Common myeloid progenitor, CD34-positive (primary cell): ENCODE results near the gene SLC17A5.
"Not testable (repeated sequence)": the region's sequence is repeated elsewhere in the genome, so short reads cannot be mapped to it uniquely, and the experiment has no call there.

Experiments used
- CTCF ChIA-PET: fragments of 350-600 bp; sonication (Branson Sonifier 250); formaldehyde crosslinking; loops from one replicate; lab custom pipeline; 2021; ENCODE audit warnings: antibody characterized with exemption; lab: Charles Lee
- POLR2A ChIA-PET: fragments of 350-600 bp; sonication (Branson Sonifier 250); formaldehyde crosslinking; loops from one replicate; lab custom pipeline; 2021; ENCODE audit warnings: antibody characterized with exemption; lab: Charles Lee
- DNase-seq, 3 donors: peaks; one replicate each; pipeline versions ENCODE4 v3.0.0 to v3.0.0-alpha.2; 2013
- H3K27ac ChIP-seq, 2 experiments: 1 replicate in 1 of 2; 2 replicates in 1 of 2; pipeline ENCODE4 v1.7.0; 2013; ENCODE audit warnings: inconsistent platforms in 2 of 2, low read length in 2 of 2, mild to moderate bottlenecking in 2 of 2, low read depth in 1 of 2, moderate library complexity in 1 of 2; ENCODE audit not compliant: severe bottlenecking in 2 of 2, insufficient read depth in 1 of 2, poor library complexity in 1 of 2
- H3K27me3 ChIP-seq, 5 experiments: replicated peaks in 2 of 5; 1 replicate in 3 of 5; 2 replicates in 2 of 5; pipeline versions ENCODE4 v1.6.1 to v1.7.0; 2013; ENCODE audit warnings: low read length in 4 of 5, mild to moderate bottlenecking in 2 of 5, moderate library complexity in 2 of 5, inconsistent platforms in 1 of 5; ENCODE audit not compliant: insufficient read depth in 5 of 5, control insufficient read depth in 4 of 5
- H3K36me3 ChIP-seq, 4 experiments: 1 replicate in 2 of 4; 2 replicates in 2 of 4; pipeline versions ENCODE4 v1.6.1 to v1.7.0; 2013; ENCODE audit warnings: low read length in 3 of 4, control low read depth in 1 of 4, mild to moderate bottlenecking in 1 of 4; ENCODE audit not compliant: control insufficient read depth in 4 of 4, insufficient read depth in 4 of 4
- H3K4me1 ChIP-seq, 4 experiments: 1 replicate in 3 of 4; 2 replicates in 1 of 4; pipeline versions ENCODE4 v1.6.1 to v1.7.1; 2013; ENCODE audit warnings: low read length in 3 of 4, mild to moderate bottlenecking in 3 of 4, control low read depth in 1 of 4, inconsistent platforms in 1 of 4, moderate library complexity in 1 of 4; ENCODE audit not compliant: control insufficient read depth in 4 of 4, insufficient read depth in 4 of 4; ENCODE audit errors: control extremely low read depth in 1 of 4
- H3K4me3 ChIP-seq, 7 experiments: 1 replicate in 4 of 7; 2 replicates in 3 of 7; pipeline versions ENCODE4 v1.5.1 to v1.7.0; 2013; ENCODE audit warnings: mild to moderate bottlenecking in 7 of 7, low read length in 6 of 7, moderate library complexity in 6 of 7, inconsistent platforms in 2 of 7, low read depth in 2 of 7, control low read depth in 1 of 7; ENCODE audit not compliant: insufficient read depth in 4 of 7, control insufficient read depth in 1 of 7; ENCODE audit errors: extremely low read depth in 1 of 7
- H3K9me3 ChIP-seq, 5 experiments: 1 replicate in 4 of 5; 2 replicates in 1 of 5; pipeline versions ENCODE4 v1.6.1 to v1.7.1; 2013; ENCODE audit warnings: low read length in 4 of 5, mild to moderate bottlenecking in 2 of 5, inconsistent platforms in 1 of 5, low read depth in 1 of 5, moderate library complexity in 1 of 5; ENCODE audit not compliant: control insufficient read depth in 4 of 5, insufficient read depth in 2 of 5; ENCODE audit errors: control extremely low read depth in 1 of 5
- WGBS: methylation state at CpG from one replicate; pipeline ENCODE4 v1.1.5; 2013; ENCODE audit not compliant: insufficient coverage; 5-methylcytosine and 5-hydroxymethylcytosine counted together

SLC17A5 gene

GRCh38 chr6:73556836-73557235 is 97.0 kb downstream of the SLC17A5 start:
- H3K36me3 ChIP-seq: no peaks in the 10 kb centered on the region
- whole genome bisulfite sequencing: 100% methylated on average over 1 of the region's 1 CpG
- H3K27me3 ChIP-seq: no peaks in the 10 kb centered on the region
- no peak for DNase-seq
- POLR2A ChIA-PET: no interaction called here
- H3K9me3 ChIP-seq: no peaks in the 10 kb centered on the region
- H3K27ac ChIP-seq: no peak overlapping the region
- H3K4me3 ChIP-seq: no peak overlapping the region
- CTCF ChIA-PET: interaction anchor here (1.2 to 3.8 kb wide), 3 partner anchors 9 to 12 kb away, joined by 3 to 19 read pairs (median 4); no protein-coding TSS in a partner anchor
- H3K4me1 ChIP-seq: no peaks in the 10 kb centered on the region

GRCh38 chr6:73555380-73555949 is 98.3 kb downstream of the SLC17A5 start:
- CTCF ChIA-PET, POLR2A ChIA-PET: not testable (repeated sequence)

GRCh38 chr6:73551115-73551514 is 102.7 kb downstream of the SLC17A5 start:
- H3K27ac ChIP-seq, H3K4me3 ChIP-seq, DNase-seq, H3K9me3 ChIP-seq, H3K27me3 ChIP-seq, H3K4me1 ChIP-seq, H3K36me3 ChIP-seq, POLR2A ChIA-PET: not testable (repeated sequence)
- CTCF ChIA-PET: interaction anchor here (3.1 kb wide), 1 partner anchor 29 kb away, joined by 12 read pairs; no protein-coding TSS in a partner anchor
- WGBS: 100% methylated on average over 2 of the region's 4 CpGs

More at GRCh38 chr6:73555380-73555949, 98.3 kb downstream of the SLC17A5 start:
- H3K36me3 ChIP-seq, H3K27me3 ChIP-seq, DNase-seq, H3K27ac ChIP-seq, H3K9me3 ChIP-seq, H3K4me1 ChIP-seq, H3K4me3 ChIP-seq: not testable (repeated sequence)
- 94% methylated on average over 6 of the region's 11 CpGs for WGBS

DNA sequence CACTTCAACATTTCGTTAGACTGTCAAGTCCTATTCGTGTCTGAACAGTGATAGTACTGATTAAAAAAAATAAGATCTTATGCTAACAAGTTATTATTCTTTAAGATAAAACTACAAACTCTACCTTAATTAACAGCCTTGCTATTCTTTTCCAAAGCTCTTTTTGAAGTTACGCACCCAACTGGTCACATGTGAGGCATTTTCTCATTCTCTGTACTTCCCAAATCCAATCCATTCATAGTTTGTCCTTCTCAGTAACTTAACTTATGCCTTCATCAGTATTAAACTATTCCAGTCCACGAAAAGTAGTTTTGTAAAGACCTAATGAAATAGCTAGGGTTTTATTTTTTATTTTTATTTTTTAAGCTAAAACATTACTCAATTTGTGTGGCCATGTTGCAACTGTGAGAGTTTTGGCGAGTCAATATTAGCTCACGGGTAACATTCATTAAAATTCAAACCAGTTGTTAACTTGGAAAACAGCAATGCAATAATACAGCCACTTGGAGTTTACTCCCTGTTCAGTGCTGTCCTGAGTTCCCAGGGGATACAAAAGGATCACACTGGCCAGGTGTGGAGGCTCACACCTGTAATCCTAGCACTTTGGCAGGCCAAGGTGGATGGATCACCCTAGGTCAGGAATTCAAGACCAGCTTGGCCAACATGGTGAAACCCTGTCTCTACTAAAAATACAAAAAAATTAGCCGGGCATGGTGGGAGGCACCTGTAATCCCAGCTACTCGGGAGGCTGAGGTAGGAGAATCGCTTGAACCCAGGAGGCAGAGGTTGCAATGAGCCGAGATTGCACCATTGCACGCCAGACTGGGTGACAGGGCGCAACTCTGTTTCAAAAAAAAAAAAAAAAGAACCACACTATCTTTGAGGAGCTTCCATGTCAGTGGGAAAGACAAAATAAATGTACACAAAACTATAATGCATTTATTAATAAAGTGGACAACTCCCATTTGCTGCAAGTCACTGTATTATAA is 105.0 kb downstream of the SLC17A5 start:
- Histone ChIP-seq H3K27ac (no peak overlapping the region), H3K9me3 (no peaks in the 10 kb centered on the region), H3K4me1 (no peaks in the 10 kb centered on the region), H3K4me3 (no peak overlapping the region), H3K36me3 (no peaks in the 10 kb centered on the region), H3K27me3 (no peaks in the 10 kb centered on the region)
- DNase-seq: peak in 1 of 3 donors; percentile 2
- CTCF ChIA-PET: interaction anchor here (0.5 to 3.4 kb wide), 9 partner anchors 10 to 64 kb away, joined by 3 to 19 read pairs (median 3); no protein-coding TSS in a partner anchor
- POLR2A ChIA-PET: no interaction called here
- 92% methylated on average over 8 of the region's 12 CpGs for WGBS

DNA sequence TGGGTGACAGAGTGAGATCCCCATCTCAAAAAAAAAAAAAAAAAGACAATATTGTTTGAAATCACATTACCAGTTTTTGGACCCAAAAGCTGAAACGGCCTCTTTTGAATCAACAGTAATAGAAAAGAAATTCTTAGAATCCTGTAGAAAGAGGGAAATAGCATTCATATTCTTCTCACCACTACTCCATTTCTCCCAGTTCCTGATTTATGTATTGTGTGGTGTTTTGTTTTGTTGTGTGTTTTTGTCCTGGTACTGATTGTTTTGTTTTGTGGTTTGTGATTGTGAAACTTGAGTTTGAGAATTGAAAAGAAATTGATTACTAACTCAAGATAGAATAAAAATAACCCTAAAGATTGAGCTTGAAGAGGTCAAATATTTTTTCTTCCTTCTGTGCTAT is 106.8 kb downstream of the SLC17A5 start:
- H3K27ac ChIP-seq: no peak overlapping the region
- ChIA-PET POLR2A (interaction anchor here (0.6 kb wide), 1 partner anchor 14 kb away, joined by 4 read pairs; no protein-coding TSS in a partner anchor), CTCF (interaction anchor here (0.8 to 3.4 kb wide), 2 partner anchors 12 to 15 kb away, joined by 3 to 19 read pairs; no protein-coding TSS in a partner anchor)
- H3K4me1 ChIP-seq: no peaks in the 10 kb centered on the region
- H3K27me3 ChIP-seq: no peaks in the 10 kb centered on the region
- no peaks in the 10 kb centered on the region for H3K36me3 ChIP-seq
- no peaks in the 10 kb centered on the region for H3K9me3 ChIP-seq
- no CpG with 5 or more reads among the region's 1 CpG for WGBS
- DNase-seq: no peak
- H3K4me3 ChIP-seq: no peak overlapping the region
